H9 (cell line): ENCODE results near the gene R3HDM4. TPM values are rescaled to one million over a fixed set of nuclear protein-coding genes. Genes with fewer than 3 reads are reported as not detected.

Source experiments
- DNase-seq: peaks from one replicate; pipeline ENCODE4 v3.0.0-alpha.2; 2017
- H2AFZ ChIP-seq: one replicate; pipeline ENCODE4 v1.6.1; 2013; ENCODE audit warnings: mild to moderate bottlenecking, low read length, control low read depth, moderate library complexity
- H2AK5ac ChIP-seq: 2 replicates; pipeline ENCODE4 v1.6.1; 2013; ENCODE audit warnings: low read length, control low read depth, mixed read lengths; ENCODE audit not compliant: insufficient read length
- H2BK120ac ChIP-seq: one replicate; pipeline ENCODE4 v1.6.1; 2013; ENCODE audit warnings: low read depth, mild to moderate bottlenecking, low read length, control low read depth, inconsistent platforms; ENCODE audit not compliant: poor library complexity, severe bottlenecking
- H2BK12ac ChIP-seq: 2 replicates; pipeline ENCODE4 v1.6.1; 2013; ENCODE audit warnings: low read length, control low read depth, mixed read lengths, low read depth; ENCODE audit not compliant: insufficient read length
- H2BK15ac ChIP-seq: 2 replicates; pipeline ENCODE4 v1.6.1; 2013; ENCODE audit warnings: low read depth, low read length, control low read depth
- H2BK20ac ChIP-seq: one replicate; pipeline ENCODE4 v1.6.1; 2013; ENCODE audit warnings: low read depth, mild to moderate bottlenecking, low read length, control low read depth, inconsistent platforms; ENCODE audit not compliant: poor library complexity, severe bottlenecking
- H2BK5ac ChIP-seq: 2 replicates; pipeline ENCODE4 v1.6.1; 2013; ENCODE audit warnings: low read length, control low read depth, mixed read lengths; ENCODE audit not compliant: insufficient read length
- H3K14ac ChIP-seq: 2 replicates; pipeline ENCODE4 v1.6.1; 2013; ENCODE audit warnings: low read length, control low read depth; ENCODE audit not compliant: insufficient read depth
- H3K18ac ChIP-seq: 2 replicates; pipeline ENCODE4 v1.6.1; 2013; ENCODE audit warnings: low read depth, mild to moderate bottlenecking, mixed read lengths, low read length, control low read depth; ENCODE audit not compliant: insufficient read length
- H3K23ac ChIP-seq: 2 replicates; pipeline ENCODE4 v1.6.1; 2013; ENCODE audit warnings: low read length, control low read depth, mixed read lengths, low read depth; ENCODE audit not compliant: insufficient read length
- H3K23me2 ChIP-seq: 2 replicates; pipeline ENCODE4 v1.6.1; 2013; ENCODE audit warnings: low read depth, mild to moderate bottlenecking, mixed read lengths, low read length, control low read depth; ENCODE audit not compliant: insufficient read length, poor library complexity, severe bottlenecking
- H3K27ac ChIP-seq: 2 replicates; pipeline ENCODE4 v1.5.1; 2013; ENCODE audit warnings: low read length, control low read depth, mixed read lengths, low read depth; ENCODE audit not compliant: insufficient read length
- H3K27me3 ChIP-seq: 2 replicates; pipeline ENCODE4 v1.6.1; 2013; ENCODE audit warnings: low read length, control low read depth, inconsistent platforms; ENCODE audit not compliant: insufficient read depth
- H3K4ac ChIP-seq: 2 replicates; pipeline ENCODE4 v1.6.1; 2013; ENCODE audit warnings: low read depth, mild to moderate bottlenecking, control low read depth, inconsistent platforms, low read length, moderate library complexity
- H3K4me1 ChIP-seq: 2 replicates; pipeline ENCODE4 v1.6.1; 2013; ENCODE audit warnings: low read length, control low read depth, inconsistent platforms; ENCODE audit not compliant: insufficient read depth
- H3K4me2 ChIP-seq: 2 replicates; pipeline ENCODE4 v1.6.1; 2013; ENCODE audit warnings: low read length, control low read depth, mixed read lengths; ENCODE audit not compliant: insufficient read length, insufficient read depth
- H3K56ac ChIP-seq: 2 replicates; pipeline ENCODE4 v1.6.1; 2013; ENCODE audit warnings: low read depth, mild to moderate bottlenecking, mixed read lengths, low read length, control low read depth; ENCODE audit not compliant: insufficient read length
- H3K79me1 ChIP-seq: 2 replicates; pipeline ENCODE4 v1.6.1; 2013; ENCODE audit warnings: low read depth, mild to moderate bottlenecking, moderate library complexity, low read length, control low read depth, inconsistent platforms; ENCODE audit not compliant: insufficient read depth, poor library complexity, severe bottlenecking
- H3K79me2 ChIP-seq: 2 replicates; pipeline ENCODE4 v1.6.1; 2013; ENCODE audit warnings: low read length, control low read depth, inconsistent platforms; ENCODE audit not compliant: insufficient read depth
- H3K9ac ChIP-seq: 2 replicates; pipeline ENCODE4 v1.6.1; 2013; ENCODE audit warnings: low read length, control low read depth, mixed read lengths; ENCODE audit not compliant: insufficient read length; ENCODE audit errors: extremely low read depth
- H3K9me3 ChIP-seq: one replicate; pipeline ENCODE4 v1.6.1; 2013; ENCODE audit warnings: low read depth, low read length, inconsistent platforms; ENCODE audit not compliant: control insufficient read depth
- H3T11ph ChIP-seq: one replicate; pipeline ENCODE4 v1.6.1; 2013; ENCODE audit warnings: mild to moderate bottlenecking, low read length, control low read depth, inconsistent platforms
- H4K20me1 ChIP-seq: one replicate; pipeline ENCODE4 v1.6.1; 2013; ENCODE audit not compliant: control insufficient read depth, insufficient read length, insufficient read depth
- H4K5ac ChIP-seq: 2 replicates; pipeline ENCODE4 v1.6.1; 2013; ENCODE audit warnings: low read depth, mild to moderate bottlenecking, mixed read lengths, low read length, control low read depth; ENCODE audit not compliant: insufficient read length
- H4K8ac ChIP-seq: replicated peaks from 2 replicates; pipeline ENCODE4 v1.6.1; 2013; ENCODE audit warnings: low read length, control low read depth, mixed read lengths, low read depth; ENCODE audit not compliant: insufficient read length
- H4K91ac ChIP-seq: 2 replicates; pipeline ENCODE4 v1.6.1; 2013; ENCODE audit warnings: low read depth, mild to moderate bottlenecking, moderate library complexity, mixed read lengths, low read length, control low read depth; ENCODE audit not compliant: insufficient read length
- H3K27ac Mint-ChIP-seq, 3 experiments: 2 replicates in 2 of 3; 3 replicates in 1 of 3; pipeline ENCODE4 v1.8.0; 2020 to 2021; ENCODE audit warnings: mixed read lengths in 3 of 3, mild to moderate bottlenecking in 1 of 3, moderate library complexity in 1 of 3
- H3K27me3 Mint-ChIP-seq: 2 replicates; pipeline ENCODE4 v1.8.0; 2021; ENCODE audit warnings: low read depth, mild to moderate bottlenecking, moderate library complexity, mixed read lengths
- H3K36me3 Mint-ChIP-seq, 3 experiments: 2 replicates in 2 of 3; 3 replicates in 1 of 3; pipeline ENCODE4 v1.8.0; 2020 to 2021; ENCODE audit warnings: low read depth in 3 of 3, mixed read lengths in 3 of 3; ENCODE audit not compliant: insufficient read depth in 1 of 3
- H3K4me1 Mint-ChIP-seq, 2 experiments: 2 replicates each; pipeline ENCODE4 v1.8.0; 2020; ENCODE audit warnings: mixed read lengths in 2 of 2
- H3K4me3 Mint-ChIP-seq, 2 experiments: 2 replicates in 1 of 2; 3 replicates in 1 of 2; pipeline ENCODE4 v1.8.0; 2020 to 2021; ENCODE audit warnings: mild to moderate bottlenecking in 2 of 2, mixed read lengths in 2 of 2, moderate library complexity in 1 of 2
- H3K9me3 Mint-ChIP-seq, 2 experiments: 2 replicates in 1 of 2; 3 replicates in 1 of 2; pipeline ENCODE4 v1.8.0; 2020; ENCODE audit warnings: mild to moderate bottlenecking in 2 of 2, mixed read lengths in 2 of 2, moderate library complexity in 1 of 2
- WGBS: extraction: QIAGEN DNeasy Blood & Tissue Kit; methylation state at CpG from one replicate; pipeline ENCODE4 v1.1.7; 2013; ENCODE audit warnings: missing lambda C conversion rate, low lambda C conversion rate, mixed read lengths; ENCODE audit not compliant: insufficient read length; ENCODE audit errors: extremely low coverage; 5-methylcytosine and 5-hydroxymethylcytosine counted together
- total RNA-seq: library from RNA; stranded (reverse); gene quantifications from 2 replicates; pipeline ENCODE4 v1.2.1, GENCODE V29; 2021
- TF ChIP-seq, protein P1 (sequence below): fragments of 200-600 bp; sonication (generic); conservative IDR thresholded peaks from 3 replicates; pipeline ENCODE4 v1.8.0; 2021; ENCODE audit warnings: antibody characterized with exemption, mild to moderate bottlenecking

R3HDM4 gene
- total RNA-seq, 1 experiment from 2014 or later = 66.4 TPM

DNA sequence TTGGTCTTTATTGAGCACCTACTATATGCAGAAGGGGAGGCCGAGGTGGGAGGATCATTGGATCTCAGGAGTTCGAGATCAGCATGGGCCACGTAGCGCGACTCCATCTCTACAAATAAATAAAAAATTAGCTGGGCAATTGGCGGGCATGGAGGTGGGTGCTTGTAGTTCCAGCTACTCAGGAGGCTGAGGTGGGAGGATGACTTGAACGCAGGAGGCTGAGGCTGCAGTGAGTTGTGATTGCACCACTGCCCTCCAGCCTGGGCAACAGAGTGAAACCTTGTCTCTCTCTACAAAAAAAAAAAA, 49.8 kb downstream of the R3HDM4 start:
- Mint-ChIP-seq H3K36me3 (peaks cover 4 to 12% (median 12%) of the 10 kb centered on the region in 3 experiments), H3K9me3 (peaks cover 0 to 2% of the 10 kb centered on the region in 2 experiments; a peak in 1 of 5 replicates), H3K27me3 (peaks cover 33% of the 10 kb centered on the region), H3K4me3 (peak overlapping the region; percentile 14 to 83; a peak in 3 of 5 replicates), H3K4me1 (peaks cover 8 to 21% of the 10 kb centered on the region in 2 experiments), H3K27ac (no peak overlapping the region)
- no peak overlapping the region for H4K91ac ChIP-seq
- no peak for DNase-seq
- no peaks in the 10 kb centered on the region for H4K20me1 ChIP-seq
- no peaks in the 10 kb centered on the region for H3K79me2 ChIP-seq
- TF ChIP-seq, protein P1, sequence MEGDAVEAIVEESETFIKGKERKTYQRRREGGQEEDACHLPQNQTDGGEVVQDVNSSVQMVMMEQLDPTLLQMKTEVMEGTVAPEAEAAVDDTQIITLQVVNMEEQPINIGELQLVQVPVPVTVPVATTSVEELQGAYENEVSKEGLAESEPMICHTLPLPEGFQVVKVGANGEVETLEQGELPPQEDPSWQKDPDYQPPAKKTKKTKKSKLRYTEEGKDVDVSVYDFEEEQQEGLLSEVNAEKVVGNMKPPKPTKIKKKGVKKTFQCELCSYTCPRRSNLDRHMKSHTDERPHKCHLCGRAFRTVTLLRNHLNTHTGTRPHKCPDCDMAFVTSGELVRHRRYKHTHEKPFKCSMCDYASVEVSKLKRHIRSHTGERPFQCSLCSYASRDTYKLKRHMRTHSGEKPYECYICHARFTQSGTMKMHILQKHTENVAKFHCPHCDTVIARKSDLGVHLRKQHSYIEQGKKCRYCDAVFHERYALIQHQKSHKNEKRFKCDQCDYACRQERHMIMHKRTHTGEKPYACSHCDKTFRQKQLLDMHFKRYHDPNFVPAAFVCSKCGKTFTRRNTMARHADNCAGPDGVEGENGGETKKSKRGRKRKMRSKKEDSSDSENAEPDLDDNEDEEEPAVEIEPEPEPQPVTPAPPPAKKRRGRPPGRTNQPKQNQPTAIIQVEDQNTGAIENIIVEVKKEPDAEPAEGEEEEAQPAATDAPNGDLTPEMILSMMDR = no peak
- no peak overlapping the region for H2BK120ac ChIP-seq
- no peak overlapping the region for H2AFZ ChIP-seq
- no peaks in the 10 kb centered on the region for H3K9me3 ChIP-seq
- no peak overlapping the region for H4K8ac ChIP-seq
- H2BK20ac ChIP-seq = no peak overlapping the region
- no peak overlapping the region for H3K14ac ChIP-seq
- H3K4me2 ChIP-seq = peak overlapping the region; percentile 16
- no peak overlapping the region for H2BK12ac ChIP-seq
- no peak overlapping the region for H3K4ac ChIP-seq
- peaks cover 3% of the 10 kb centered on the region; the same call in 1 of the 2 replicates for H3K27me3 ChIP-seq
- no peak overlapping the region for H3K56ac ChIP-seq
- WGBS = no CpG with 5 or more reads among the region's 7 CpGs
- no peak overlapping the region for H3K18ac ChIP-seq
- no peak overlapping the region for H2BK15ac ChIP-seq
- H3T11ph ChIP-seq = no peak overlapping the region
- no peak overlapping the region for H2BK5ac ChIP-seq
- no peak overlapping the region for H4K5ac ChIP-seq
- no peaks in the 10 kb centered on the region for H3K4me1 ChIP-seq
- no peak overlapping the region for H3K9ac ChIP-seq
- H2AK5ac ChIP-seq = no peak overlapping the region
- H3K23me2 ChIP-seq = peaks cover 3% of the 10 kb centered on the region
- no peak overlapping the region for H3K23ac ChIP-seq
- H3K27ac ChIP-seq = no peak overlapping the region
- no peaks in the 10 kb centered on the region for H3K79me1 ChIP-seq
